Measurements from ENCODE around the gene EML3. TPM values are rescaled to one million over a fixed set of nuclear protein-coding genes. Genes with fewer than 3 reads are reported as not detected.

Gene EML3
- total RNA-seq, 1 donor from 2014 or later: 11.3 TPM

DNA sequence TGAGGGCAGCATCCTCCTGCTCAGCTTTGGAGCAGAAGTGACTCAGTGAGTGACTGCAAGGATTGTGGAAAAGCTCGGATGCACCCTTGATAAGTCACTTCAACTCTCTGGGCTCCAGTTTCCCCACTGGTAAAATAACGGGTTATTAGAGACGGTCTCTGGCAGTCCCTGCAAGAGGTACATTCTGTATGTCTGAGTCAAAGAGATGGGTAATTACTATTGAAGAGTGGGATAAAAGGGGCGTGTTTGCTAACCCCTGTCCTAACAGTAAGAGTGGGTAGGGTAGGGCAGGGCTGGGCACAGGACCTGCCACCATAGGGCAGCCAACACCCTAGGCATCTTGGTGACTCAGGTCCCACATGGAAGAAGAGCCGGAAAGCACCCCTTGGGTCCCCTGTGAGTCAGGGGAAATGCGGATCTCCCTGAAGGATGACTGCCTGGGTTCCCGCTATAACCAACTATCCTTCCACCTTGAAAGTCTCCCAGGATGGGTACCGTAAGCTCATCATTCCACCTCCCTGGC lies 58.7 kb downstream of the EML3 start:
- no peak for DNase-seq (ENCODE audit: low read depth)

GRCh38 chr11:62553080-62553838 lies 59.3 kb downstream of the EML3 start:
- DNase-seq (ENCODE audit: low read depth): peak; percentile 96

DNA sequence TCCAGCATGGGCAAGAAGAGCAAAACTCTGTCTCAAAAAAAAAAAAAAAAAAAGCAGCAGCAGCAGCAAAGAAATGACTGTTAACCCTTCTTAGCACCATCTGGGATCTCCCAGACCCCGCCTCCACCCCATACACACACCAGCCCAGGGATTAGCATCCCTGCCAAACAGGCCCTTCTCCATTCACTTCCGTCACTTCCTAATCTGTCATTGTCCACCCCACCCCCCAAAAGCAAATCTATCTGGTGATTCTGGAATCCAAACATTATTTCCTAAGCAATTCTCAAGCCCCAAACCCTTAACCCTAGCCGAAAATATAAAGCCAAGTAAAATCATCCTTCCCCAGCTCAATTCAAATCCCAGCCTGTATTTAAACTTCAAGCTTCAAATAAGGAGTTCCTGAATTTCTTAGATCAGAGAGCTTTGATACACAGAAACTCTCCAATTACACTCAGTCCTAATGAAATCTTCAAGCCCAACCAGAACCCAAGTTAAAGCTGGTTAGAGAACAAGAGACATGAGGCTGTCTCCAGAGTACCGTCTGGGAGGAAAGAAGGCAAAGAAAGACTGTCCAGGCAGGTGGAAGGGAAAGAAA lies 60.0 kb downstream of the EML3 start:
- peak; percentile 53 for DNase-seq (ENCODE audit: low read depth)

Small RNA genes lying within 50 kb of the gene (microRNA-seq; reads per million reads assigned to microRNA genes)
- 0.48 reads per million for gene MIR6747

Other genes with a start within 250 kb of the EML3 start
- gene SCGB1A1, start 193.7 kb downstream of the EML3 start, total RNA-seq: not detected in 2 replicates
- gene AHNAK, start 66.0 kb downstream of the EML3 start, total RNA-seq: 141 and 144 TPM in 2 replicates
- gene EEF1G, start 38.9 kb downstream of the EML3 start, total RNA-seq: 1,484 and 1,704 TPM in 2 replicates
- gene TUT1, start 21.3 kb downstream of the EML3 start, total RNA-seq: 7.5 and 8.1 TPM in 2 replicates
- 66.9 and 72.4 TPM in 2 replicates for gene MTA2, start 10.9 kb downstream of the EML3 start, total RNA-seq
- 1.5 and 2.8 TPM in 2 replicates for gene ROM1, start 482 bp upstream of the EML3 start, total RNA-seq
- 52.6 and 59.8 TPM in 2 replicates for gene B3GAT3, start 9.2 kb upstream of the EML3 start, total RNA-seq
- gene GANAB, start 33.8 kb upstream of the EML3 start, total RNA-seq: 168 and 174 TPM in 2 replicates
- 20.6 and 22.4 TPM in 2 replicates for gene INTS5, start 40.5 kb upstream of the EML3 start, total RNA-seq
- gene C11orf98, start 52.4 kb upstream of the EML3 start, total RNA-seq: 32.2 and 40.7 TPM in 2 replicates
- 3.2 and 12.4 TPM in 2 replicates for gene CSKMT, start 52.5 kb upstream of the EML3 start, total RNA-seq
- gene UQCC3, start 58.9 kb upstream of the EML3 start, total RNA-seq: 5.7 and 6.3 TPM in 2 replicates
- gene LBHD1, start 59.5 kb upstream of the EML3 start, total RNA-seq: 4.5 and 5.0 TPM in 2 replicates
- gene UBXN1, start 66.3 kb upstream of the EML3 start, total RNA-seq: 123 and 133 TPM in 2 replicates
- 195 and 219 TPM in 2 replicates for gene LRRN4CL, start 76.8 kb upstream of the EML3 start, total RNA-seq
- gene BSCL2, start 94.6 kb upstream of the EML3 start, total RNA-seq: 40.8 and 49.8 TPM in 2 replicates
- gene GNG3, start 94.9 kb upstream of the EML3 start, total RNA-seq: not detected in 2 replicates
- gene HNRNPUL2, start 114.7 kb upstream of the EML3 start, total RNA-seq: 8.0 and 8.6 TPM in 2 replicates
- 19.7 and 30.9 TPM in 2 replicates for gene TTC9C, start 115.7 kb upstream of the EML3 start, total RNA-seq
- 6.6 TPM in 2 replicates for gene ZBTB3, start 141.4 kb upstream of the EML3 start, total RNA-seq
- gene POLR2G, start 148.8 kb upstream of the EML3 start, total RNA-seq: 67.8 and 69.4 TPM in 2 replicates
- gene TAF6L, start 158.6 kb upstream of the EML3 start, total RNA-seq: 22.1 and 24.9 TPM in 2 replicates
- gene TMEM179B, start 174.6 kb upstream of the EML3 start, total RNA-seq: 30.9 and 52.2 TPM in 2 replicates
- gene TMEM223, start 179.2 kb upstream of the EML3 start, total RNA-seq: 23.9 and 33.4 TPM in 2 replicates
- gene NXF1, start 192.7 kb upstream of the EML3 start, total RNA-seq: 44.0 and 48.5 TPM in 2 replicates
- 25.1 and 27.4 TPM in 2 replicates for gene STX5, start 219.3 kb upstream of the EML3 start, total RNA-seq
- not detected in 2 replicates for gene TEX54, start 220.1 kb upstream of the EML3 start, total RNA-seq
- gene WDR74, start 226.8 kb upstream of the EML3 start, total RNA-seq: 37.9 and 48.1 TPM in 2 replicates

All from myocyte (in vitro differentiated cells).